ENCODE measurements around the gene PRKX. TPM values are rescaled to one million over a fixed set of nuclear protein-coding genes. Genes with fewer than 3 reads are reported as not detected.
A peak's percentile ranks its signal among the peaks of the same experiment; 100 is the strongest.
"Not testable (repeated sequence)": the region's sequence is repeated elsewhere in the genome, so short reads cannot be mapped to it uniquely, and the experiment has no call there.

Gene PRKX
- total RNA-seq, 1 donor from 2014 or later, result 51.6 TPM

DNA sequence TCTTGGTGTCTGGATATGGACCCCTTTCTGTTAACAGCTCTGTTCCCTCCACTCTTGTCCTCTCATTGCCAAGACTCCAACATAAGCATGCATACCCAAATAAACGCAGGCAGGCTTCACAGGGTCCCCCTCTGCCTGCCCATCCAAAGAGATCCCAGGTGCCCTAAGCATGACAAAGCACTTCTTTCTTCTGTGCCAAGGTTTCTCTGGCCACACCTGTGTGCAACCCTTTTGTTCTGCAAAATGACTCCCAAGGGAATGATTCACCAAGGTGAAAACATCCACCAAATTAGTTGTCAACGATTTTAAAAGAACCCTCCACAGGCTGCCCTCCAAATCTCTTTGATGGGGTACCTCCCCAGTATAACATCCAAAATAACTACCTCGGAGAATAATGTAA is 11.4 kb downstream of the PRKX start:
- DNase-seq (ENCODE audit: extremely low spot score in 2 of 2); H3K27me3 ChIP-seq; H3K27ac ChIP-seq; intact Hi-C loops (cut with DNase I); H3K9me3 ChIP-seq; H3K36me3 ChIP-seq; H3K4me3 ChIP-seq: not testable (repeated sequence)
- H3K4me1 ChIP-seq, result peaks cover 21% of the 10 kb centered on the region
- TF ChIP-seq POLR2AphosphoS5 (IDR thresholded peaks at IDR 0.05; ENCODE audit: insufficient read depth in 1 of 2, low read depth in 1 of 2), result peak in 1 of 2 donors; percentile 26

DNA sequence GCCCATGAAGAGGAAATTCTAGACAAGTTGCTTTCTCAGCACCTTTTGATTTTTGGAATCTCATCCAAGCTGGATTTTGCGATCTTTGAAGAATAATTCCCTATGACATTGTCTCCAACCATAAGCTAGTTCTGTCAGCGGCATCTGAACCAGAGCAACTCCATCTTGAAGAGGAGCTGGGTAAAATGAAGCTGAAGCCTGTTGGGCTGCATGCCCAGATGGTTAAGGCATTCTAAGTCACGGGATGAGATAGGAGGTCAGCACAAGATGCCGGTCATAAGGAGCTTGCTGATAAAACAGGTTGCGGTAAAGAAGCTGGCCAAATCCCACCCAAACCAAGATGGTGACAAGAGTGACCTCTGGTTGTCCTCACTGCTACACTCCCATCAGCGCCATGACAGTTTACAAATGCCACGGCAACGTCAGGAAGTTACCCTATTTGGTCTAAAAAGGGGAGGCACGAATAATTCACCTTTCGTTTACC is 12.0 kb downstream of the PRKX start:
- intact Hi-C loops (cut with DNase I); H3K9me3 ChIP-seq; H3K27me3 ChIP-seq: not testable (repeated sequence)

DNA sequence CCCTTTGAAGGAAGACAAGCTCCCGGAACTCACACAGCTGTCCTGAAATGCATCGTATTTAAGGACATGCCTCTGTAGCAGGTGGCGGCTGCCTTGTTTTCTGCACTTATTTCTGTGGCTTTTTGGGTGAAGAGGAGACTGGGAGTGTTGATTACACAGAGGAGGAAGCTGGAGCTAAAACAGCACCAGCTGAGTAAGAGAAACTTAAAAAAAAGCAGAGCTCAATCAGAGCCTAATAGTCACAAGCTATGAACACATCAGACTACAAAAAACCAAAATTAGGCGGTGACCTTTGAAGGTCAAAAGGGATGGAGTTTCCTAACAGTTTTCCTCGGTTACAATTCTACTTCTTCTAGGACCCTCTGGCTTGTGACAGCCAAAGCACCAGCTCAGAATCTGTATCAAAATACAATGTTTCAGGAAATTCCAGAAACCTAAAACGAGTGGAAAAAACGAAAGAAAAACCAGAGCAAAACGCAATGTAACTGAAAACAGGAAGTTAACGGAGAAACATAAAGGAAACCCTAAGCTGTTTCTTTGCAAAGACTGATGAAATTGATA is 13.5 kb downstream of the PRKX start:
- Histone ChIP-seq H3K27ac (peak overlapping the region; percentile 69), H3K9me3 (no peaks in the 10 kb centered on the region), H3K36me3 (no peaks in the 10 kb centered on the region), H3K4me1 (peaks cover 21% of the 10 kb centered on the region), H3K4me3 (peak overlapping the region in 1 of 2 donors; percentile 27), H3K27me3 (no peaks in the 10 kb centered on the region)
- no peak for DNase-seq (ENCODE audit: extremely low spot score in 2 of 2)
- intact Hi-C loops (cut with DNase I), result no loop called here
- TF ChIP-seq POLR2AphosphoS5 (IDR thresholded peaks at IDR 0.05; ENCODE audit: insufficient read depth in 1 of 2, low read depth in 1 of 2) (no peak), CTCF (IDR thresholded peaks at IDR 0.05) (no peak), POLR2A (IDR thresholded peaks at IDR 0.05) (no peak)

More for the DNA sequence above, 12.0 kb downstream of the PRKX start:
- not testable (repeated sequence) for DNase-seq (ENCODE audit: extremely low spot score in 2 of 2); H3K4me3 ChIP-seq; H3K27ac ChIP-seq; H3K36me3 ChIP-seq
- peaks cover 21% of the 10 kb centered on the region for H3K4me1 ChIP-seq

DNA sequence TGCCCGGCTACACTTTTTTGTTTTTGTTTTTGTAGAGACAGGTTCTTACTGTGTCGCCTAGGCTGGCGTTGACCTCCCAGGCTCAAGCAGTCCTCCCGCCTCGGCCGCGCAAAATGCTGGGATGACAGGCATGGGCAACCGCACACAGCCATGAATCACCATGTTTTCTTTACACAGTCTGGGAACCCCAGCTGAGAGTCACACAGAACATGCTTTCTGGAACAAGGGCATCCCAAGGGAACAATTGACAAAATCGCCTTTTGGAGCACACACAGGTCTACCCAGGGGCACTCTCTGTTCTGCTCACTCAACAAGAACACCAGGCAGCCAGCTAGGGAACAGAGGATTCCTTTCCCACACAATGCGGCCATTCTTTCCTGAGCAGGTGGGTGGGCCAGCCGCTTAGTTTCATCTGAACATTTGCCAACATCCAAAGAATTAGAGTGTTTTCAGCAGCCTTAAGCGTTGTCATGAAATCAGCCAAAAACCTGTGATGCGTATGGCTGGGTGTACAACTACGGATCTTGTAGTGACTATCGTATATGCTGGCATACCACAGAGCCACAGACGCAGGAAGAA is 15.7 kb downstream of the PRKX start:
- Histone ChIP-seq H3K4me3 (no peak overlapping the region), H3K27ac (no peak overlapping the region), H3K9me3 (no peaks in the 10 kb centered on the region), H3K4me1 (peaks cover 21% of the 10 kb centered on the region), H3K27me3 (no peaks in the 10 kb centered on the region), H3K36me3 (no peaks in the 10 kb centered on the region)
- no peak for DNase-seq (ENCODE audit: extremely low spot score in 2 of 2)
- intact Hi-C loops (cut with DNase I), result no loop called here
- TF ChIP-seq POLR2AphosphoS5 (IDR thresholded peaks at IDR 0.05; ENCODE audit: insufficient read depth in 1 of 2, low read depth in 1 of 2), result peak in 1 of 2 donors; percentile 21
- no peak for TF ChIP-seq POLR2A (IDR thresholded peaks at IDR 0.05)

- H3K9me3 ChIP-seq, result no peaks in the 10 kb centered on the region
- H3K36me3 ChIP-seq, result no peaks in the 10 kb centered on the region
- no peak for DNase-seq (ENCODE audit: extremely low spot score in 2 of 2)
- no peak for TF ChIP-seq POLR2A (IDR thresholded peaks at IDR 0.05)
- no peak for TF ChIP-seq CTCF (IDR thresholded peaks at IDR 0.05)
- TF ChIP-seq POLR2AphosphoS5 (IDR thresholded peaks at IDR 0.05; ENCODE audit: insufficient read depth in 1 of 2, low read depth in 1 of 2), result no peak
- H3K4me3 ChIP-seq, result no peak overlapping the region
- H3K27me3 ChIP-seq, result no peaks in the 10 kb centered on the region
- intact Hi-C loops (cut with DNase I), result no loop called here
- H3K27ac ChIP-seq, result no peak overlapping the region
- peaks cover 21% of the 10 kb centered on the region for H3K4me1 ChIP-seq
Observed at GRCh38 chrX:3697220-3697684, 16.2 kb downstream of the PRKX start.

GRCh38 chrX:3695536-3695935 is 17.9 kb downstream of the PRKX start:
- Histone ChIP-seq H3K27ac (no peak overlapping the region), H3K4me3 (no peak overlapping the region), H3K4me1 (peaks cover 19% of the 10 kb centered on the region), H3K9me3 (no peaks in the 10 kb centered on the region), H3K36me3 (no peaks in the 10 kb centered on the region), H3K27me3 (no peaks in the 10 kb centered on the region)
- TF ChIP-seq CTCF (IDR thresholded peaks at IDR 0.05), result no peak
- TF ChIP-seq POLR2AphosphoS5 (IDR thresholded peaks at IDR 0.05; ENCODE audit: insufficient read depth in 1 of 2, low read depth in 1 of 2), result no peak
- no peak for TF ChIP-seq POLR2A (IDR thresholded peaks at IDR 0.05)
- no peak for DNase-seq (ENCODE audit: extremely low spot score in 2 of 2)
- intact Hi-C loops (cut with DNase I), result no loop called here

Data from vagina (tissue), 2 donors.